Activated CD4-positive, alpha-beta T cell treated with anti-CD3 and anti-CD28 coated beads, Interleukin-2, Interleukin-4, amounts not matched to agents 100 ng/mL and 50 ng/mL, durations not matched to agents 16 hours and 8 hours (primary cell): ENCODE measurements around the gene ATG16L2.
"Not testable (repeated sequence)": the region's sequence is repeated elsewhere in the genome, so short reads cannot be mapped to it uniquely, and the experiment has no call there.

ENCODE experiments used
- DNase-seq: peaks from one replicate; pipeline ENCODE4 v3.0.0-alpha.2; 2020; ENCODE audit warnings: low spot score

Gene ATG16L2

DNA sequence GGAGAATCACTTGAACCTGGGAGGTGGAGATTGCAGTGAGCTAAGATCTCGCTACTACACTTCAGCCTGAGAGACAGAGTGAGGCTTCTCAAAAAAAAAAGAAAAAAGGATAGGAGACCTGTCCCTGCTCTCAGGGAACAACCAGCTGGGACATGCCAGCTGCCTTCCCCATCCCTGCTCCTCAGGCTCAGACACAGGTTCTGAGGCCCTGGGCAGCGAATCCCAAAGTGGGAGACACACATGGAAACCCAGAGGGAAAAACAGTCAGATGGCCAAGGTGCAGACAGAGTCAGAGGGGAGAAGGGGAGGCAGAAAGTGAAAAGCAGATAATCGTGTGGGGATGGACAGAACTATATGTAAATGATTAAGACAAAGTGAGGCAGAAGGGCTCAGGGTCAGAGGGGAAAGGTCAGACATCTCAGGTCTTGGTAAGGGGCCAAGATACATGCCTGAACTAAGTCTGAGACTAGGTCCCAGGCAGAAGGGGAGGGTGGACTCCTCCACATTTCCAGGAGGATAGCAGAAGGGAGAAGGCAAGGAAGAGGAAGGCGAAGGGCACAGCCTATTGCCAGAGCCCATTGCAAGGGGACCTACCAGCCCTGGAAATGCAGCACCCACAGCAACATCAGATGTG is 34.6 kb upstream of the ATG16L2 start:
- DNase-seq, result no peak

GRCh38 chr11:72780296-72781062 is 33.7 kb upstream of the ATG16L2 start:
- DNase-seq, result no peak

GRCh38 chr11:72781063-72781312 is 33.2 kb upstream of the ATG16L2 start:
- DNase-seq, result no peak

- peak; percentile 15 for DNase-seq
Observed at GRCh38 chr11:72781313-72782080, 32.7 kb upstream of the ATG16L2 start.

DNA sequence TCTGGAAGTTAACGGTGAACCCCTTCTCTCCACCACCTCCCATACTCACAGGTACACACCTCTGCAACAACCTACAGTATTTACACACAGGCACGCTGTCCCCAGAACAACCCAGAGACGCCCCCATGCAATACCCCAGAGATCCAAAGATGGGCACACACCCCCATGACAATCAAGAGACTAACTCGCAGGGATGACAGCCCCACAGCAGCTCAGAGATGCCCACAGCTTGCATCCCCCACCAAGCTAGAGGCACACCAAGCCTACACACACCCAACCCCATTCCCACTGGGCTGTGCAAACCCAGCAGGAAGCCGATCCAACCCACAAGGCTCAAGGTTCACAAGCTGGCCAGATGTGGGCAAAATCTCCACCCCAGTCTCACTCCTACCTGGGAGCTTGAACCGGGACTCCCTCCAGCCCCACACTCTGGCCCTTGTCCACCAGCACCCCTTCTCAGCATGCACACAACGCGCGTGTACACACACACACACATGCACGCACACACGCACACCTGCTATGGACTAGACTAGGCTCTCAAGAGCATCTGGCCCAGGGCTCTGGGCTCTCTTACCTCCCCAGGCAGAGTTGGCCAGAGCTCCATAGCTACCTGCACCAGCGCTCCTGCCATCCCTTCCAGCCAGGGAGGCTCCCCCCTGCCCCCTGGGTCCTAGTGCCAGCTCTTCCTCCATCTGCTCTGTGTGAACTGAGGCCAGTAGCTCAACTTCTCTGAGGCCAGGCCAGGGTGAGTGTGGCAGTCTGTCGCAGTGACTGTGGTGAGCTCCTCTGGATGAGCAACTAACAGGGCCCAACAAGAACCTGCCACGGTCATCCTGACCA is 31.9 kb upstream of the ATG16L2 start:
- no peak for DNase-seq

DNA sequence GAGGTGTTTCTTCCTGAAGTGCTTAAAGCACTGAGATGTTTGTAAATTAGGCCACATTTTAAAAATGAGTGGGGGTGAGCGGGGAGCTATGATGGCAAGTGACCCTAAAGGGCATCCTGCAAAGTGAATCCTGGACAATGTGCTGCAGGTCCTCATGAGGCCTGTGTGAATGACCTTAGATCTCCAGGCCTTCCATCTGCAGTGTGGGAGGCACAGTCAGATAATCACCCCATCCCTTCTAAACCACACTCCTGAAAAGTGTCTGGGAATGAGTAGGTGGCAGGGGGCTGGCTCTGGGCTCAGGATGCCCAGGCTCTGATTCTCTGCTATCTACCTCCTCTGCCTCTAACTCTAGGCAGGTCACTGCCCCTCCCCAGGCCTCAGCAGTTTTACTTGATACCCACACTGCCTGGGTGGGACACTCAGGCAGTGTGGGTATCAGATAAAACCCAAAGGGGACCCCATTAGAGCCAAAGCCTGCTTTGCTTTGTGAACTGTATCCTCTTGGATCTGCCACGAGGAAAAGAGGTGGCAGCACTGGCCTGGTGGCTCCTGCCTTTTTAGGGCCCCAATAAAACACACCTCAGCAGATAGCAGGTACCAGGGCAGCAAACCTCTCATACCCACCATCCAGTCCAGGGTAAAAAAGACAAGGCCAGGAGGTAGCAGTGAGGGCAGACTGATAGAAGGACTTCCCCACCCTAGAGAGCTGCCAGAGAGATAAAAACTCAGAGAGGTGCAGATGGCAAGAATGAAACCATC is 30.9 kb upstream of the ATG16L2 start:
- DNase-seq, result no peak

DNA sequence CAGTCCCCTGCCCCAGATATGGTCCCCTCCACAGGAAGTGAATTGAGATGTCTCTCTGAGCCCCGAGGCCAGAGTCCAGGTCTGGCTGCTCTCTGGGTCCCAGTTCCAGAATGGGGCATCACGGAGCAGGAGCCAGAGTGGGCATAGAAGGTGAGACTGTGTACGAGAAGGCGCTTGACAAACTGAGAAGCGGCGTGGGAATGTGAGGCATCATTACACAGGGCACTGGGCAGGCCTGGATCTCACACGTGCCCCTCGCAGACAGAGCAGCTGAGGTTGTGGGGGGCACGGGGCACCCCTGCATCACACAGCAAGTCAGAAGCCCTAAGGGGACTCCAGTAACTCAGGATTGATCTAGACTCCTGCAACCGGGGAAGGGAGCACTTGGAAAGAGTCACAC is 29.5 kb upstream of the ATG16L2 start:
- no peak for DNase-seq

DNA sequence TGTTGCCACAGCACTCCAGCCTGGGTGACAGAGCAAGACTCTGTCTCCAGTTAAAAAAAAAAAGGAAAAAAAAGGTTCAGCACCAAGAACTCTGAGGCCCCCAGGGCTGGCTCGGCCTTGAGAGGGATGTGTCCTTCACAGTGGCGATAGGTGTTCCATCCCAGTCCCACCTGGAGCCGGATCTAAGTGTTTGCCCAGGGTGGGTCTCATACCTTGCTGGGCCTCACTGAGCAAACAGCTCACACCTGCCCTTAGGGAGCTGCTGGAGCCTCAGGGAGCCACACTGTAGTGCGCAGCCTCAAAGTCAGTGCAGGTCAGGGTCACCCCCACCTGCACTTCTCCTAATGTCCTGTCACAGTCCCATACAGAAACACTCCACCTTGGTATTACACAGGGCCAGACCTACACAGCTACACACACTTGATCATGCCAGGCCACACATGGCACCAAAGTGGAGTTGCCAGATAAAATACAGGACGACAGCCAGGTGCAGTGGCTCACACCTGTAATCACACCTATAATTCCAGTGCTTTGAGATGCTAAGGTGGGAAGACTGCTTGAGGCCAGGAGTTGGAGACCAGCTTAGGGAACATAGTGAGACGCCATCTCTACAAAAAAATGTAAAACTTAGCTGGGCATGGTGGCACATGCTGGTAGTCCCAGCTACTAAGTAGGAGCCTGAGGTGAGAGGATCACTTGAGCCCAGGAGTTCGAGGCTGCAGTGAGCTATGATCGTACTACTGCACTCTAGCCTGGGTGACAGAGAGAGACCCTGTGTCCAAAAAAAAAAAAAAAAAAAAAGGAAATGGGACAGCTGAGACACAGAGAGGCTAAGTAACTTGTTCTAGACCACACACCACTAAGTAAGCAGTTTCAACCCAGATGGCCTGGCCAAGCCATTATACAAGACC is 27.7 kb upstream of the ATG16L2 start:
- no peak for DNase-seq

DNA sequence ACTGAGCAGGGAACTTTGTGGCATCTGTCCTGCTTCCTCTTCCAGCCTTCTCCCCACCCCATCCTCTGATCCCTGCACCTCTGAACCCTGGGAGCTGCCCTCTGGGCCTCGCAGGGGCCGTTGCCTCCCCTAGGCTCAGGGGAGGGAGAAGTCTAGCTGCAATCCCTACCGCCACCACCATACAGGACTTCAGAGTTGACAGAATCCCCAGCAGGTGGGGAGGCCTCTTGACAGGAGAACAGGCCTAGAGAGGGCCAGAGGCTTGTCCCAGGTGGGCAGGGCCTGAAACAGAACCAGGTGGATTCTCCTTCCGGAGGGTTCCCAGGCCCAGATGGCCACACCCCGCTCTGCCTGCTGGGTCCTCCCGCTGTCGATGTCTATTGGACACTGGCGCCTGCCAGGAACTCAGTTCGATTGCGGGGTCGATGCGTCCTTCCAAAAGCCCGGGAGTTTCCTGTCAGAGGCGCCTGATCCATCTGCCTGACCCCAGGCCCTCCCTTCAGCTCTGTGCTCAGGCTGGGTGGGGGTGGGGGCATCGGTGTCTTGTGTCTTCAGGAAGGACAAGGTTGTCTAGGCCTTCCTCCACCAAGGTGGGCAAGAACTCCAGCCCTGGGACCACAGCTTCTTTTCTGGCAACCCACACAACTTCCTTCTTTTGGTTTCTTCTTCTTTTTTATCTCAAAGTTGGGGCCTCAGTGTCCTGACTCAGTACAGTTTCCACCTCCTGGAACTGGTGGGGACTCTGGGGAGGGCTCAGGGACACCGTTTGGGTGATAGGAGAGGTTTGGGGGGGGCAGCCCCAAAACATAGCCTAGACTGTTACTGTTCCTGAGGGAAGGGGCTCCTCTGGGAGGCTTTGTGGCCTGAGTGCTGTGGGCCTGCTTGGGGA is 26.8 kb upstream of the ATG16L2 start:
- DNase-seq, result no peak

- DNase-seq, result no peak
Observed at GRCh38 chr11:72788241-72788640, 26.0 kb upstream of the ATG16L2 start.

DNA sequence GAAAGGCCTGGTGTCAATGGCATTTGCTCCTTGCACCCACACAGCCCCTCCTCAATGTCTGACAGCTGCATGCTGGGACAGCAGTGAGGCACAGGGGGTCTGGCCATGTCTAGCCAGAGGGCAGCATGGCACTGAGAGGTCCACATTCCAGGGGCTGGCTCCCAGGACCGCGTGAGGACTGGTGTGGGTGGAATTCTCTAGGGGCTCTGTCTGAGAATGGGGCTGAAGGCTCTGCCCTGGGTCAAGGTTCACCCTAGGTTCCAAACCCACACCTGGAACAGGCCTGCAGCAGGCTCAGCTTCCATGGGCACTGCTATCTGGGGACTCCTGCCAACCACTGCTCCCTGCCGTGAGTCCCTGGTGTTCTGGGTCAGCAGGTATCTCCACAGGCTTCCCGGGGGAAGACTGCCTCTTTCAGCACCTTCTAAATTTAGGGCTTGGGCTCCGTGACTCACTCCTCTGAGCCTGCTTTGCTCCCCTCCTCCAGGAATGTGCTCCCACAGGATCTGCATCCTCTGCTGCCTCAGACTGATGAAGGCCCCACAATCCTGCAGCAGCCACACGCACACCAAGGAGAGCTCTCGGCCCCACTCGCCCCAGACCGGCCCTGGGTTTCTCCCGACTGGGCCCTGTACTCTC is 24.6 kb upstream of the ATG16L2 start:
- no peak for DNase-seq

GRCh38 chr11:72791228-72791627 is 23.0 kb upstream of the ATG16L2 start:
- not testable (repeated sequence) for DNase-seq

GRCh38 chr11:72792437-72793021 is 21.7 kb upstream of the ATG16L2 start:
- no peak for DNase-seq

GRCh38 chr11:72793076-72793424 is 21.2 kb upstream of the ATG16L2 start:
- DNase-seq, result no peak

DNA sequence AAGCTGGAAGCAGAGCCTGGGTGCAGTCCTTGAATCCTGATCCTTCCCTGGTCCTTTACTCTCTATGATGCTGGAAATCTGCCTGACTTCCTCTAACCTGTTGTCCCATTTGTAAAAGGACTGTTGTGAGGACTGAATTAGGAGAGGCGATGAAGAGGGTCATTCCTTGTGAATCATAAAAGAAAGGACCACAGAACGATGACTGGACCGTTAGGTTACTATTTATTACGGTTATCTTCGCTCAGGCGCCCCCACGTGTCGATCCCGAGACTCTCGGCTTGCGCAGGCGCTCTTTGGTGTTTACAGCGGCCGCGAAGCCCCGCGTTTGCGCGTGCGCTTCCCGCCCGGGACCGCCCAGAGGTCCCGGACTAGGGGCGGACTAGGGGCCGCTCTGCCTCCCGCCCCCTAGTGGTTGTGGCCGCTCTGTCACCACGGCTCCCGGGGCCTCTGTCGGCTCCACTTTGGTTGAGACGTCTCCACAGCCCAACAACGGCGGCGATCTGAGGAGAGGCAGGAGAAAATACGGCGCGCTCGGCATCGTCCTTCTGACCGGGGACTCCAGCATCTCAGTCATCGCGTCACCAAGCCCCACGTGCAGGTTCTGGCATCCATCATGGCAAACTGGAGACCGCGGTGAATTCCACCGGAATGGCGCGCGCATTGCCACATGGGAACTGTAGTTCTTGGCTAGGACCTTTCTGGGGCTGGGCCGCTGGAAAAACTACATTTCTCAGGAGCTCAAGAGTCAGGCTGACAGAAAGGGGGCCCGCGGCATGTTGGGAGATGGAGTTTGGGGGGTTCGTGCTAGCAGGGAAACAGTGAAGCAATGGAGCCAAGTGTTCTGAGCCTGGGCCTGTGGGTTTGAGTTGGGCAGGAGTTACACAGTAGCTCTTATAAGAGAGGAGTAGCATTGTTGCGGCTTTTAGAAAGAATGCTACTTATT is 20.5 kb upstream of the ATG16L2 start, which contains the start of gene STARD10:
Gene STARD10 (minus strand): TSS at position 623 of the 943 bp plus-strand sequence. CDS start 12,866 bp downstream, outside the sequence.
- peak; percentile 94 for DNase-seq

- DNase-seq, result no peak
Observed at GRCh38 chr11:72798361-72798760, 15.8 kb upstream of the ATG16L2 start.

- no peak for DNase-seq
Observed at GRCh38 chr11:72799441-72799840, 14.8 kb upstream of the ATG16L2 start.
